T47D (cell line): ENCODE data around the gene POLN.

Experiments
- DNase-seq, 2 experiments: peaks; one replicate each; pipeline versions ENCODE4 v3.0.0 to v3.0.0-alpha.2; 2011 to 2012; ENCODE audit warnings: low read depth in 1 of 2, low spot score in 1 of 2
- JUND ChIP-seq: IDR thresholded peaks from 2 replicates; pipeline ENCODE4 v1.6.1; 2012; ENCODE audit warnings: low read depth
- in situ Hi-C: cut with HindIII; loops from 2 replicates; pipeline ENCODE4 v1.10.0; 2016; ENCODE audit warnings: low sequenced_read_pairs, low pct_unique_long_range_greater_than_20kb

Gene POLN

DNA sequence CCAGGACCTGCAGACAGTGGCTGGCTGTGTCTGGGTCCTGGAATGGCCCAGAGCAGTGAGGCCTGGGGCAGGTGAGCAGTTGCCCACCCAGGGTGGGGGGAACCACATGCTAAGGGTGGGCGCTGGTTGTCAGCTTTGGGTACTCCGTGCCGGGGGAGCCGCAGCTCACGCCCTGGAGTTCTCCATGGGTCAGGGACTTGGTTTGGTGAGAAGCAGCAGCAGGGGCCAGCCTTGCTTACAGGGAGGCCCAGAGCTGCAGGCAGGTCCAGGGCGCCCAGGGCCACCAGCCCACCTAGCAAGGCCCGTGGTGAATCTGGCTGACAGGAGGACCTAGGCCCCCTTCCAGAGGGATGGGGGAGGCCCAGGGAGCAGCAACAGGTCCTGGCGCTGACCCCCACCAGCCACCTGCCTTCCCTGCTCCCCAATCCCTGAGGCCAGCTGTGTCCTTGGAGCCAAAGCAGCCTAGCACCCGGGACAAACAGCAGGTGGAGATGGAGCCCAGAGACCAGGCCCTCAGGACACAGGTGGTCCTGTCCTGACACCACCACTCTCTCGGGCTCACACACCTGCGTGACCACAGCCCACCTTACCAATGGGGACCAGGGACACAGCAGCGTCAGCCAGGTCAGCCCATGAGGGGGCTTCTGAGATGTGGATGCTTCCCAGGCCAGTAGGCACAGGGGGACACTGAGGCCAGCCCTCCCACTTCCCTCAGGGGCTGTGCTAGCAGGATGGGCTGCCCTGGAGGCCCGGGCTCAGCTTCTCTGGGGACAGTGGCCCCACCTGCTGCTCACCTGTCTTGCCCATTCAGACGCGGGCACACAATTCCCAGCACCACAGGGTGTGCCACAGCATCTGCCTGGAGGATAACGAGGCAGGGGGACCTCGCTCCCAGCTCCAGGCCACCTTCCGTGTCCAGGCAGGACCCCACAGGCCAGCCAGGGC, 16.4 kb upstream of the POLN start:
- no peak for DNase-seq
- no peak for TF ChIP-seq JUND
- in situ Hi-C loops: no loop called here

- DNase-seq: no peak
- TF ChIP-seq JUND: no peak
- in situ Hi-C loops: no loop called here
Measured at GRCh38 chr4:2257361-2258081, 15.6 kb upstream of the POLN start.

- no peak for TF ChIP-seq JUND
- DNase-seq: no peak
- in situ Hi-C loops: no loop called here
Measured at GRCh38 chr4:2256781-2257191, 14.9 kb upstream of the POLN start.

DNA sequence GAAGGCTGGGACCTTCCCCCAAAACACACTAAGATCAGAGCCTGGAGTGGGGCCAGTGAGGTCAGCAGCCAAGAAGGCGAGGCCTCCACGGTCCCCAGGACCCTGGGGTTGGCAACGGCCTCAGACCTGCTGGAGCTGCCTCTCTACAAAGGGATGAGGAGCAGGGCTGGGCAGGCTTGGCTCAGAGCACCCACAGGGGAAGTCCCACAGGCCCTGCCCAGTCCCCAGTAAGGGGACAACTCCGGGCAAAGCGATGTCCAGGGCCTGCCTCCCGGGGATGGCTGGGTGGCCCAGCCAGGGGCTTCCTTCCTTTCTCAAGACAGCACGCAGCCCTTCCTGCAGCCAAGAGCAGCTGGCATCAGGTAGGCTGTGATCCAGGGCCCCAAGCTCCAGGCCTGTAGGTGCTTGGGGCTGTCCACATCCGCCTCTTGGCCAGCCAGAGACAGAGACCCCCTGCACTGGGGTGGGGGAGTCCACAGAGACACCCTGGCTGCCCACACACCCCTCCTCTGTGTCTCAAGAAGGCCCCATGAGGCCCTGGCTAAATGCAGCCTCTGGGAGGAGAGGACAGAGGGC, 14.3 kb upstream of the POLN start:
- no peak for TF ChIP-seq JUND
- DNase-seq: no peak
- in situ Hi-C loops: no loop called here

DNA sequence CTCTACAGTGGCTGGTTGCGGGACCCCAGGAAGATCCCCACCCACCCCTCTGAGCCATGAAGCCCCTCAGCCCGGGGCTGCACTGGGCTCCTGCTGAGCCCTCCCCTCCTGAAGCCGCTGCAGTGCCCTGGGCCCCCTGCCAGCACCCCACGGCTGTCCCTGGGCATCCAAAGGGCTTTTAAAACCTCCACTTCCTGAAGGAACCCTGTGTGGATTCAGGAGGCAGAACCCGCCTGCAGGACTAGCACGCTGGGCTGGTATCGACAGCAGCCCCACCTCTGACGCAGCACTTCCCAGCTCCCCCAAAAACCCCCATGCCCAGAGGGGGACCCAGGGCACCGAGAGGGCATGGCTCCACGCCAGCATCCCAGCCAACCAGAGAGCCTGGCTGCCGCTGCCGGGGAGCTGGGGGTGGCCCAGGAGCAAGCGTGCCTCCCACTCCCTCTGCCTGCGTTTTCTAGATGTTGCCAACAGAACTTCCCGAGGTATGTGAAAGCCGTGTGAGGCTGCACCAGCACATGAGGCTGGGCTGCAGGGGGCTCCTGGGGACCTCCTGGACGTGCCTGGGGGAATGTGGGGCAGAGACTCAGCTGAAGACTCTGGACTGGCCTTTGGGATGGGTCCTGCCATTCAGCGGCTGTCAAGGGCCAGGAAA, 13.7 kb upstream of the POLN start:
- no peak for DNase-seq
- in situ Hi-C loops: no loop called here
- TF ChIP-seq JUND: no peak

DNA sequence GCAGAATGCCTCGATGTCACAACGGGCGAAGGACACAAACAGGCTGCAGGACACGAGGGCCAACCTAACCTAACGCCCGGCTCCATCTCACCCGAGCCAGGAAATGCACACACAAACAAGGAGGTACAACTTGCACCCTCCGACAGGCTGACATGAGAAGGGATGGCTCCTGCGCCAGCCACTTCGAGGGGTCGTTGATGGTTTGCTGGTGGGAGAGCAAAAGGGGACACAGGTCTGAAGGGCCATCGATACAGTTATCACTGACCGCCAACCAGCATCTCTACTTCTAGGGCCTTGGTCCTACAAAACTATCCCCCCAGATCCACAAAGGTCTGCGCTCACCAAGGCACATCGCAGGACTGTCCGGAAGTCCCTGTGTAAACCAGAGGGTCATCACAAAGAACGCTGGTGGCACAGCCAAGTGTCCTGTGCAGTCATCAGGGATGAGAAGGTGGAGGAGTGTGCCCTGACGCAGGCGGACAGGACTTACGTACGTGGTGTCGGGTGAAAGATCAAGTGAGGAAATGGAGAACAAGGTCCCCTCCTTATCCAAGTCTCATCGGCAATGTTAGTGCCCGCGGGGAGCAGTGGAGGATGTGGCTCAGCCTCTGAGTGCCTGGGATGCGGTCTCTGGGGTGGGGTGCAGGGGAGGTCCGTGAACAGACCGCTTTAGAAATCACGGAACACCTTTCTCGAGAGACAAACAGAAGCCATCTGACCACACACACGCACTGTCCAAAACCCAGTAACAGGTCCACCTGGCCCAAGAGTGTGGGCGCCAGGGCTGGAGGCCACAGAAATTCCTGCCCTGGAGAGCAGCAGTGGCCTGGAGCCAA, 13.0 kb upstream of the POLN start:
- TF ChIP-seq JUND: no peak
- in situ Hi-C loops: no loop called here
- no peak for DNase-seq

- TF ChIP-seq JUND: no peak
- DNase-seq: no peak
- in situ Hi-C loops: no loop called here
Measured at GRCh38 chr4:2253160-2254084, 11.5 kb upstream of the POLN start.

GRCh38 chr4:2252530-2253091, 10.7 kb upstream of the POLN start:
- DNase-seq: no peak
- TF ChIP-seq JUND: no peak
- in situ Hi-C loops: no loop called here

GRCh38 chr4:2251795-2252529, 10.0 kb upstream of the POLN start:
- DNase-seq: no peak
- in situ Hi-C loops: no loop called here
- TF ChIP-seq JUND: no peak
